ENCODE results near the gene REEP6.
"Not testable (repeated sequence)": the region's sequence is repeated elsewhere in the genome, so short reads cannot be mapped to it uniquely, and the experiment has no call there.

REEP6 gene

DNA sequence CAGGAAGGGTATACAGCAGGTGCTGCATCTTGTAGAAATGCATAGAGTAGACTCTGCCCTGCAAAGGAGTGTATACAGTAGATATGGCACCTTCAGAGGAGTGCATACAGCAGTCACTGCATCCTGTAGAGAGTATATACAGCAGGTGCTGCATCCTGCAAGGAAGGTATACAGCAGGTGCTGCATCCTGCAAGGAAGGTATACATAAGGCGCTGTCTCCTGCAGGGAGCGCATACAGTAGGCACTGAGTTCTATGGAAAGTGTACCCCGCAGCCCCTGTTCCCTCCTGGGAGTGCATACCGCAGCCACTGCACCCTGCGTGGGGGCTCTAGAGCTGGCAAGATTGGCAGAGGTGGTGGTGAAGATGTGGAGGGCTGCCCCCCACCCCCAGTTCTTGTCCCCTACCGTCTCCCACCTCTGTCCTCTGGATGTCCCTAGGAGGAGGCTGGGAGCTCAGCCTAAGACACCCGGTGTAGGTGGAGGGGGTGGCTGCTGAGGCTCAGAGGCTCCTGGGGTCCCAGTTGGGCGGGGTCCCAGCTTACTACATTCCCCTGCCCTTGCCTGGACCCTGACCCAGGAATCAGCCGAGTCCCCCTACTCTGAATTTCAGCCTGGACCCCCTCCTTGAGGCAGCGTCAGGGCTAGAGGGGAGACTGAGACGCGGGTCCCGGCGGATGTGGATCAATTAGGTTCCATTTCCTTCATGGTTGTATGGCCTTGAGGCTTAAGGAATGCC lies 24.2 kb downstream of the REEP6 start:
- TF ChIP-seq CTCF (IDR thresholded peaks at IDR 0.05; ENCODE audit: low read depth, low read length, missing control alignments), result no peak
- in situ Hi-C loops (cut with HindIII; ENCODE audit: low sequenced_read_pairs), result no loop called here

GRCh38 chr19:1516395-1516753 lies 25.4 kb downstream of the REEP6 start:
- H3K4me3 ChIP-seq (ENCODE audit: low read depth, low read length), result no peak overlapping the region
- in situ Hi-C loops (cut with HindIII; ENCODE audit: low sequenced_read_pairs), result no loop called here
- no peak for TF ChIP-seq CTCF (IDR thresholded peaks at IDR 0.05; ENCODE audit: low read depth, low read length, missing control alignments)
- no peak for DNase-seq (ENCODE audit: low read depth)

More for the DNA sequence above, 24.2 kb downstream of the REEP6 start:
- DNase-seq (ENCODE audit: low read depth), result no peak
- H3K4me3 ChIP-seq (ENCODE audit: low read depth, low read length), result no peak overlapping the region

- no peak for DNase-seq (ENCODE audit: low read depth)
- TF ChIP-seq CTCF (IDR thresholded peaks at IDR 0.05; ENCODE audit: low read depth, low read length, missing control alignments), result no peak
- H3K4me3 ChIP-seq (ENCODE audit: low read depth, low read length), result no peak overlapping the region
- in situ Hi-C loops (cut with HindIII; ENCODE audit: low sequenced_read_pairs), result no loop called here
These were observed 27.5 kb downstream of the REEP6 start for GRCh38 chr19:1518471-1518870.

GRCh38 chr19:1519802-1520201 lies 28.8 kb downstream of the REEP6 start:
- in situ Hi-C loops (cut with HindIII; ENCODE audit: low sequenced_read_pairs); H3K4me3 ChIP-seq (ENCODE audit: low read depth, low read length); DNase-seq (ENCODE audit: low read depth): not testable (repeated sequence)

DNA sequence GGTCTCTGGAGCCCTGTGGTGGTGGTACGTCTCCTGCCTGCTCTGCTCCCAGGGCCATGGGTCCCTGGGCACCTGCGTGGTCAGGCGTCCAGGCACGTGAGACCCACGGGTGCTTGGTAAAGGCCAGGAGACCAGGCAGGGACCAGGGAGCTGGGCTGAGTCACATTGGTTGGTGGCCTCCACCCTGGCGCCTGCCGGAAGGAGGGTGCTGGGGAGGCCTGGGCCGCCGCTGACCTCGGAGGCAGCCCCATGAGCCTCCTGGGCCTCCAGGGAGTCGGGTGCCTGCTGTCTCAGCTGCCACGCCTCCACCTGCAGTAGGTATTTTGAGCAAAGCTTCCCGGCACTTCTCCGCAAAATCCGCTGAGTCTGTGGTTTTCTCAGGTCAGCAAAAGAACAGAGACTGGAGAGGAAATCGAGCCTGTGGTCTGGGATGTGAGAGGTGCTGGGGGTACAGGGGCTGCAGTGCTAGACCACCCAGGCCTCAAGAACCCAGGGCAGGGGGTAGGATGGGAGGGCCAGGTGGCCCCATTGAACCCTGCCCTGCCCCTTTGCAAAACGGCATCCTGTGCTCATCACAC lies 29.3 kb downstream of the REEP6 start:
- no peak for DNase-seq (ENCODE audit: low read depth)
- H3K4me3 ChIP-seq (ENCODE audit: low read depth, low read length), result no peak overlapping the region
- in situ Hi-C loops (cut with HindIII; ENCODE audit: low sequenced_read_pairs), result no loop called here
- no peak for TF ChIP-seq CTCF (IDR thresholded peaks at IDR 0.05; ENCODE audit: low read depth, low read length, missing control alignments)

DNA sequence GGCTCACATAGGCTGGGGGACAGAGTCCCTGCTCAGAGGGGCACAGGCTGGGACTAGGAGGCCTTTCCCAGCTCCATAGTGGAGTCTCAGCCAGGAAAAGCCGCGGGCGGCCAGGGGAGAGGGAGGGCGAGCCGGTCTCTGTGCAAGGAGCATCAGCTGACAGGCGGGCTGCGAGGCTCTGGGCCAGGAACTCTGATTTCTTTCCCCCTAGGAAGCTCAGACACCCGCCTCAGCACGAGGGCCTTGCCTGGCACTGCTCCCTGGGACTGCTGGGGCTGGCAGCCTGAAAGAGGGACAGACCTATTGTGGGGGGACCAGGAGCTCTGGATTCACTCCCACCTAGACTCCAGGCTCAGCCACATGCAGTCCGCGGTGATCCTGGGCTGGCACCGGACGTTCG lies 30.7 kb downstream of the REEP6 start:
- in situ Hi-C loops (cut with HindIII; ENCODE audit: low sequenced_read_pairs), result no loop called here
- no peak for TF ChIP-seq CTCF (IDR thresholded peaks at IDR 0.05; ENCODE audit: low read depth, low read length, missing control alignments)
- DNase-seq (ENCODE audit: low read depth), result no peak
- no peak overlapping the region for H3K4me3 ChIP-seq (ENCODE audit: low read depth, low read length)

DNA sequence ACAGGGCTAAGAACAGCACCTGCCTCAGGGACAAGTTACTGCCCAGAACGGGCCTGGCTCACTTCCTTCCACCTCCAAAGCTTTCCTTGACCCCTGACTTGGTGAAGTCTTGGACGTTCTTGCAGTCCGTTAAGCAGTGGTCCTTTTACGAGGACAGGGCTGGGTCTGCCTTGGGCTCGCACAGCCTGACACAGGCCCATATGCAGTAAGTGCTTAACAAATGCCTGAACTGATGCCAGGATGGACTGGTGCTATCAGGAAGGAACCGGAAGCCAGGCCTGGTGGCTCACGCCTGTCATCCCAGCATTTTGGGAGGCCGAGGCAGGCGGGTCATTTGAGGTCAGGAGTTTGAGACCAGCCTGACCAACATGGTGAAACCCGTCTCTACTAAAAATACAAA lies 31.1 kb downstream of the REEP6 start:
- in situ Hi-C loops (cut with HindIII; ENCODE audit: low sequenced_read_pairs), result no loop called here
- no peak overlapping the region for H3K4me3 ChIP-seq (ENCODE audit: low read depth, low read length)
- no peak for TF ChIP-seq CTCF (IDR thresholded peaks at IDR 0.05; ENCODE audit: low read depth, low read length, missing control alignments)
- no peak for DNase-seq (ENCODE audit: low read depth)

All from astrocyte of the cerebellum (primary cell).